ENCODE results near the gene TUB. TPM values are rescaled to one million over a fixed set of nuclear protein-coding genes. Genes with fewer than 3 reads are reported as not detected.

TUB gene
- total and polyA plus RNA-seq, 2 of the 8 experiments (the other 6 are each of a cell fraction or from before 2014, with no cell fraction given), result 15.3 to 31.3 TPM

DNA sequence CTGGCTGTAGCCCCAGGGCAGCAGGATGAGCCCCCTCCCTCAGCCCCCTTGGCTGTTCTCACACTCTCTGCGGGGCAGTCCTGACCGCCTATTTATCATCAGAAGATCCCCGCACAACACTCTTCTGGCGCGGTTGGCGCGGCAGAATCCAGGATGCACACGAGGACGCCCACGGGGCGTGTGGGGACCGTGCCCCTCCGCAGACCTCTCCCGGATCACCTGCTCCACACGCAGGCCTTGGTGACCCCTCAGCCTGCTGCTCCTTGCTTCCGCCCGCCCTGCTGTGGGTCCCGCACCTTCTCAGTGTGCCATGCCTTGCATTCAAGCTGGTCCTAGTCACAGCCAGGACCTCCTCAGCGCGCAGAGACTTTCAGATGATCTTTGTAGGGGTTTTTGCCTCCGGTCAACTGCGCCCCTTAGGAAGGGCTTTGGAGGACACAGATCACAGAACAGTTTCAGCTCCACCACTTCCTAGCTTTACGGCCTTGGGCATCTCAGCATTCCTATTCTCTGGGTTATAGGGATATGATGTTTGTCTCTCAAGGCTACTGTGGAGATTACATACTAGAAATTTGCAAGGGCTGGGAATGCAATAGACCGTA, 841 bp upstream of the TUB start:
- ChIA-PET CTCF (ENCODE audit: partially characterized antibody) (interaction anchor here (0.8 to 30.2 kb wide), 9 partner anchors 11 to 113 kb away, joined by 3 to 1283 read pairs (median 13); no protein-coding TSS in a partner anchor), POLR2A (ENCODE audit: partially characterized antibody) (interaction anchor here (1.0 to 1.3 kb wide), 3 partner anchors 13 to 89 kb away, joined by 3 to 5 read pairs (median 3); no protein-coding TSS in a partner anchor)
- H3K9ac ChIP-seq (replicated peaks in 1 of 4; ENCODE audit: extremely low read depth in 1 of 4, low read depth in 3 of 4, low read length in 3 of 4), result no peak overlapping the region
- no peak overlapping the region; the same call in 1 of the 2 replicates for H2BK12ac ChIP-seq (ENCODE audit: low read depth, low read length)
- no peaks in the 10 kb centered on the region for H3K36me3 ChIP-seq (ENCODE audit: control insufficient read depth in 2 of 4, insufficient read depth in 4 of 4, low read length in 3 of 4)
- peak overlapping the region; percentile 96; the same call in 1 of the 2 replicates for H2BK15ac ChIP-seq (ENCODE audit: low read length)
- no peak overlapping the region for H2BK20ac ChIP-seq (ENCODE audit: low read length)
- no peaks in the 10 kb centered on the region for H3K9me3 ChIP-seq (ENCODE audit: insufficient read depth in 2 of 2, low read depth in 1 of 2, low read length in 1 of 2)
- H3K18ac ChIP-seq (ENCODE audit: extremely low read depth, low read length), result peak overlapping the region; percentile 3; the same call in 1 of the 2 replicates
- peak overlapping the region; percentile 97 for H2AFZ ChIP-seq (ENCODE audit: low read length)
- H3K27ac ChIP-seq (ENCODE audit: low read depth, low read length), result no peak overlapping the region
- H3K4me3 ChIP-seq (ENCODE audit: extremely low read depth in 1 of 4, insufficient read depth in 2 of 4, low read depth in 3 of 4, low read length in 4 of 4), result peak overlapping the region; percentile 41 to 73 (median 51)
- peaks cover 0 to 18% (median 13%) of the 10 kb centered on the region in 4 experiments; a peak in 5 of 7 replicates for H3K27me3 ChIP-seq (replicated peaks in 1 of 4; ENCODE audit: control insufficient read depth in 3 of 4, extremely low read depth in 1 of 4, insufficient read depth in 3 of 4, low read length in 3 of 4)
- no peak overlapping the region for H3K14ac ChIP-seq (ENCODE audit: insufficient read length)
- H3K4me2 ChIP-seq (ENCODE audit: insufficient read depth in 1 of 2, low read depth in 2 of 2, low read length in 2 of 2), result peak overlapping the region; percentile 82 to 83
- H3K79me2 ChIP-seq (ENCODE audit: control insufficient read depth in 1 of 2, insufficient read depth in 2 of 2, low read length in 2 of 2), result peaks cover 0 to 4% of the 10 kb centered on the region in 2 experiments; a peak in 1 of 4 replicates
- no peak overlapping the region for H2AK5ac ChIP-seq (ENCODE audit: low read depth, low read length)
- FAIRE-seq, result no peak
- no peak for DNase-seq (ENCODE audit: low read depth in 1 of 2, low spot score in 2 of 2)
- H4K8ac ChIP-seq (ENCODE audit: extremely low read depth, insufficient read depth, low read length), result no peak overlapping the region; the same call in 1 of the 2 replicates
- H3K23me2 ChIP-seq (ENCODE audit: low read depth, low read length), result peaks cover 10% of the 10 kb centered on the region; the same call in 1 of the 2 replicates
- H4K91ac ChIP-seq (replicated peaks; ENCODE audit: insufficient read length, low read length), result no peak overlapping the region
- no peak for TF ChIP-seq NRF1 (IDR thresholded peaks at IDR 0.05; ENCODE audit: low read depth, low read length)
- TF ChIP-seq RNF2 (IDR thresholded peaks at IDR 0.05; ENCODE audit: borderline replicate concordance, low read depth, low read length, missing control alignments, poor library complexity, severe bottlenecking), result no peak
- TF ChIP-seq SUZ12 (IDR thresholded peaks at IDR 0.05; ENCODE audit: low read length), result no peak
- no peak for TF ChIP-seq SP2 (IDR thresholded peaks at IDR 0.05; ENCODE audit: low read length)
- no peak for TF ChIP-seq CBX8 (IDR thresholded peaks at IDR 0.05; ENCODE audit: borderline replicate concordance, low read depth, low read length)
- no peak for TF ChIP-seq EP300 (IDR thresholded peaks at IDR 0.05; ENCODE audit: borderline replicate concordance in 1 of 2, low read depth in 2 of 2, low read length in 2 of 2)
- TF ChIP-seq CHD2 (IDR thresholded peaks at IDR 0.05; ENCODE audit: low read length), result no peak
- no peak for TF ChIP-seq POLR2AphosphoS5 (IDR thresholded peaks at IDR 0.05; ENCODE audit: low read depth, low read length)
- TF ChIP-seq KDM4A (IDR thresholded peaks at IDR 0.05; ENCODE audit: low read depth, low read length, severe bottlenecking), result no peak
- peaks cover 12% of the 10 kb centered on the region; the same call in 1 of the 2 replicates for H3K79me1 ChIP-seq (ENCODE audit: low read depth, low read length)
- no peak overlapping the region for H3K4ac ChIP-seq (replicated peaks; ENCODE audit: insufficient read length, low read depth, low read length)
- H3K4me1 ChIP-seq (replicated peaks in 1 of 4; ENCODE audit: control insufficient read depth in 3 of 4, insufficient read depth in 4 of 4, low read length in 3 of 4), result peaks cover 10 to 39% (median 24%) of the 10 kb centered on the region in 4 experiments
- no peak overlapping the region for H2BK5ac ChIP-seq (ENCODE audit: low read depth, low read length)
- H3K56ac ChIP-seq (replicated peaks; ENCODE audit: insufficient read length, low read depth, low read length), result no peak overlapping the region
- H4K20me1 ChIP-seq (replicated peaks in 1 of 2; ENCODE audit: control insufficient read depth in 1 of 2, insufficient read depth in 2 of 2, low read length in 2 of 2), result peaks cover 0 to 15% of the 10 kb centered on the region in 2 experiments
- 84% methylated on average over 24 of the region's 24 CpGs; no CpG with 5 or more reads in 1 of the 2 experiments for WGBS, 2 experiments (ENCODE audit: extremely low coverage in 1 of 2, insufficient coverage in 1 of 2, insufficient read length in 1 of 2, insufficient replicate concordance in 2 of 2, low coverage in 1 of 2, low lambda C conversion rate in 2 of 2, missing lambda C conversion rate in 1 of 2)
- no peak overlapping the region for H3K23ac ChIP-seq (ENCODE audit: insufficient read length)
- no peak overlapping the region for H4K5ac ChIP-seq (ENCODE audit: insufficient read length, low read depth, low read length)
- H2BK120ac ChIP-seq (replicated peaks; ENCODE audit: low read depth, low read length), result no peak overlapping the region
